EL (cell line): ENCODE results near the gene COL11A2.

Experiments used
- DNase-seq: peaks from one replicate; pipeline ENCODE4 v3.0.0-alpha.2; 2016

Gene COL11A2

DNA sequence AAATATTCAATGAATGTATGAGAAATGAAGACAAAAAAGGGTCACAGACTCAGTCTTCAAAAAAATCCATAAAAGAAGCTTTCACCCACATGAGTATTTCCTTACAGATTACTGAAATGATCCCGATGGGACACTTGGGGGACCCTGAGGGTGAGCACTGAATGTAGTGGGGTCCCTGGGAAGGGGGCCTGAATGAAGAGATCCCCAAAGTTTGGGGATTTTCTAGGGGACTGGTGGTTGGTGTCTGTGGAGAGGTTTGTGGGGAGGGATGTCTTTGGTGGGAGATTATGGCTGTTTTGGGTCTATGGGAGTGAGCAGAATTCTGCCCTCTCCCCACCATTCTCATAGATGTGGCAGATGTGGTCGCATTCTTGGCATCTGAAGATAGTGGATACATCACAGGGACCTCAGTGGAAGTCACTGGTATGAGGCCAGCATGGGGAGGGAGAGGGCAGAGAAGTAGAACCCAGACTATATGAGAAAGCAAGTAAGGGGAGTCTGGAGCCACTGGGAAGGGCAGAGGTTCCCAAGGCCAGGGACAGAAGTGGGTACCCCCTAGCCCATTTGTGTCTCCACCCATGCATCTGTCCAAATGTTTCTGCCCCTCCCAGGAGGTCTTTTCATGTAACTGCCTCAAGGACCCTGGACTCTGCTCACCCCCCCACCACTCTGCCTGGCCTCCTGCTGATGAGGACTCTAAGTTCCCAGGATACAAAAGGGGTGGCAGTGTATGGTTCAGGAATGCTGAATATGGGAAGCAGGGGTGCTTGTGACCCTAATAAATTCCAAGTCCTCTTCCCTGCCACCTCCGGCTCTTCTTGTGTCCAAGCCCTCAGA is 14.0 kb upstream of the COL11A2 start:
- peak; percentile 51 for DNase-seq

DNA sequence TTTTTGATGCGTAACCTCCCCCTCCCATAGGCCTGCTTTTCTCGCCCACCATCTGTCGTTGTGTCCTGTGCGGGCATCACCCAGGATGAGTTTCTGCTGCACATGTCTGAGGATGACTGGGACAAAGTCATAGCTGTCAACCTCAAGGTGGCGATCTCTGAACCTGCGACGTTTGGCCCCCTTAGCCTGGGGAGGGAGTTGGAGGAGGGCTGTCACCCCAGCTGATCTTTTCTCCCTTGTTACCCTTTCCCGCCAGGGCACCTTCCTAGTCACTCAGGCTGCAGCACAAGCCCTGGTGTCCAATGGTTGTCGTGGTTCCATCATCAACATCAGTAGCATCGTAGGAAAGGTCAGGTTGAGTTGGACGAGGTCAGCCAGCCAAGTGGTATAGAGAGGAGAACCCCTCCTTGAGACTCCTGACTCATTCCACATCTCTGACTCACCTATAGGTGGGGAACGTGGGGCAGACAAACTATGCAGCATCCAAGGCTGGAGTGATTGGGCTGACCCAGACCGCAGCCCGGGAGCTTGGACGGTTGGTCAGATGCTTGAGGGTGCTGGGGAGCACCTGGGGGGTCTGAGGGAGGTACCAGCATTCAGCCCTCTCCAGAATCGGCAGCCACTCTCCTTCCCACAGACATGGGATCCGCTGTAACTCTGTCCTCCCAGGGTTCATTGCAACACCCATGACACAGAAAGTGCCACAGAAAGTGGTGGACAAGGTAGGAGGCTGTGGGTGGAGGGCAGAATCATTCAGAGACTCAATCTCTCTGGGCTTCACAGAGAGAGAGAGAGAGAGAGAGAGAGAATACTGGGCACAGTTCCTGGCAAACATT is 13.1 kb upstream of the COL11A2 start:
- DNase-seq, result peak; percentile 76

DNA sequence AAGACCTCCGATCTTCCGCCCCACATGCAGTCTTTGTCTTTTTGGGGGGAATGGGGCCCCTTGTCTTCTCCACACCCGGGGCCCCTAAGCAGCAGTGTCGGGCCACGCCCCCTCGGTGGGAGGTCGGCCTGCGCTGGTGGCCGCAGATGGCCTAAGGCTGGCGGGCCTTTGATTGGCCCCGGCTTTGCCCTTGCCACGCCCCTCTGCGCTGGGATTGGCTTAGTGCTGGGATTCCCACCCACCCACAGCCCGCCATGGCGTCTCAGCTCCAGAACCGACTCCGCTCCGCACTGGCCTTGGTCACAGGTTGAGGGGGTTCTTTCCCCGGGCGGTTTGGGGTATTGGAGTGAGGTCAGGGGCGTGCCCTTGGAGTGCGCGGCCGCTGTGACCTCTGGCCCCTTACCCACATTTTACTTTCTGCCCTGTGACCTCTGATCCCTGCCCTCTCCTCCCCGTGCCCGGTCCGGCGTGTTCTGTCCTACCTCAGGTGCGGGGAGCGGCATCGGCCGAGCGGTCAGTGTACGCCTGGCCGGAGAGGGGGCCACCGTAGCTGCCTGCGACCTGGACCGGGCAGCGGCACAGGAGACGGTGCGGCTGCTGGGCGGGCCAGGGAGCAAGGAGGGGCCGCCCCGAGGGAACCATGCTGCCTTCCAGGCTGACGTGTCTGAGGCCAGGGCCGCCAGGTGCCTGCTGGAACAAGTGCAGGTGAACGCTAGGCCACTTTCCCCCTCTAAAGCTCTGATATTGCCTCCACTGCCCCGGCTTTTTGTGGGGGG is 12.3 kb upstream of the COL11A2 start, which contains the start of gene HSD17B8:
Gene HSD17B8, plus strand, starts transcription at position 241 of the 776 bp plus-strand sequence. Its CDS starts 14 bp downstream, at position 255.
- DNase-seq, result peak; percentile 90

DNA sequence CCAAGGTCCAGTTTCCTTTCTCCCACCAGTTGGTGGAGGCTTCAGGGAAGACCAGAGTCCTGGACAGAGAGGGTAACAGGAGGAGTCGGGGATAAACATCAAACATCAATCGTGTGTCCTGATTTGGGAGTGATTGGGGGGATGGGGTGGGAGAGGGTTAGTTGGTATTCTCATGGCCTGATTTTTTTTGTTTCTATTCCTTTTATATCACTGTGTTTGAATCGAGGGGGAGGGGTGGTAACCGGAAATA is 11.8 kb upstream of the COL11A2 start:
- no peak for DNase-seq

DNA sequence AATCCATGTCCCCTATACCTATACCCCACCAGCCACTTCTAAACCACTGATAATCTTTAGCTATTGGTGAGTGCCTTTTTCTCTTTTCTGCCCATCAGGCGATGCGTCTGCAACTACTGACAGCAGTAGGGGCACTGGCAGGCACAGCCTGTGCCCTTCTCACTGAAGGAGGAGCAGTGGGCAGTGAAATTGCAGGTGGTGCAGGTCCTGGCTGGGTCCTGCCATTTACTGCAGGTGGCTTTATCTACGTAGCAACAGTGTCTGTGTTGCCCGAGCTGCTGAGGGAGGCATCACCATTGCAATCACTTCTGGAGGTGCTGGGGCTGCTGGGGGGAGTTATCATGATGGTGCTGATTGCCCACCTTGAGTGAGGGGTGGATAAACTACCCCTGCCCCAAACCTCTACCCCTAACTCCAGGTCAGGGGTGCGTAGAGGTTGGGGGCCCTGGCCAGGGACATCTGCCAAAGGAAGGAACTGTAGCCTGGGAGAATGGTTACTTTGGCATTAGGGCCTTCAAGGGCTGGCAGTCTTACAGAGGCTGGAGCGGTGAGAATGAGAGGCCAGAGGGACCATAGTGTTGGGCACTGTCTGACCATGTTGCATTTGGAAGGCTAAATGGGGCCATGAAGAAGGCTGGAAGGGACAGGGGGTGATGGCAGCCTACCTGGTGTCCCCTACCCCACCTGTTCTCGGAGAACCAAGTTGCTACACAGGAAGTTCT is 11.3 kb upstream of the COL11A2 start:
- DNase-seq, result no peak

DNA sequence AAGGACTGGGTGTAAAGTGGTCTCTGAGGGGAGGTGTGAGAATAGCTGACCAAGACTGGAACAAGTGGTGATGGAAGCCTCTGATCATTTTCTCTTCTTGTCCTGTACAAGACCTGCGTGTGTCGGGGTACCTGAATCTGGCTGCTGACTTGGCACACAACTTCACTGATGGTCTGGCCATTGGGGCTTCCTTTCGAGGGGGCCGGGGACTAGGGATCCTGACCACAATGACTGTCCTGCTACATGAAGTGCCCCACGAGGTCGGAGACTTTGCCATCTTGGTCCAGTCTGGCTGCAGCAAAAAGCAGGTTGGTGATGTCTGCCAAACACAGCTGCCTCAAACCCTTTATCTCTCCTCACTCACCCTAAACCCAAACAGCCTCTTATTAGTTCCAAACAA is 10.5 kb upstream of the COL11A2 start:
- no peak for DNase-seq

DNA sequence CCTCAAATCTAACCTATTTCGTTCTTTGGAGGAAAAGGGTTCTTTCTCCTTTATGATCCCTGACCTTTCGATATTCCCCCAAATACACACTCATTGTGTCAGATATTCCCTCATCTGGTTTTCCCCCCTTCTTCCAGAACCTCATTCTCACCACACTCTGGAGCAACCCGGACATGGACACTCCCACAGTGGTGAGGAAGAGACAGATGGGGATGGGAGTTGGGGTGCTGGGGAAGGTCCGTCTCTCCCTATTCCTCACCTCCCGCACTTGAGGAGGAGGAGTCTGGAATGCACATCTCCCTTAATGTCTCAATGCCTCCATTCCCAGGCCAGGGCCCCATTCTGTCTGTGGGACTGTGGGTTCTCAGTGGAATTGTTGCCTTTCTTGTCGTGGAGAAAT is 9.7 kb upstream of the COL11A2 start:
- DNase-seq, result no peak

DNA sequence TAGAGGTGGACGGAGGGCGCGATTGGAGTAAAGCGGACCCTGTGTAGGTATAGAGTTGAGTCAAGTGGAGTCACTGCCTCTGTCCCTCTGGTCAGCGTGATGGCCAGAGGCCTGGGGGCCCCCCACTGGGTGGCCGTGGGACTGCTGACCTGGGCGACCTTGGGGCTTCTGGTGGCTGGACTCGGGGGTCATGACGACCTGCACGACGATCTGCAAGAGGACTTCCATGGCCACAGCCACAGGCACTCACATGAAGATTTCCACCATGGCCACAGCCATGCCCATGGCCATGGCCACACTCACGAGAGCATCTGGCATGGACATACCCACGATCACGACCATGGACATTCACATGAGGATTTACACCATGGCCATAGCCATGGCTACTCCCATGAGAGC is 8.9 kb upstream of the COL11A2 start:
- no peak for DNase-seq

DNA sequence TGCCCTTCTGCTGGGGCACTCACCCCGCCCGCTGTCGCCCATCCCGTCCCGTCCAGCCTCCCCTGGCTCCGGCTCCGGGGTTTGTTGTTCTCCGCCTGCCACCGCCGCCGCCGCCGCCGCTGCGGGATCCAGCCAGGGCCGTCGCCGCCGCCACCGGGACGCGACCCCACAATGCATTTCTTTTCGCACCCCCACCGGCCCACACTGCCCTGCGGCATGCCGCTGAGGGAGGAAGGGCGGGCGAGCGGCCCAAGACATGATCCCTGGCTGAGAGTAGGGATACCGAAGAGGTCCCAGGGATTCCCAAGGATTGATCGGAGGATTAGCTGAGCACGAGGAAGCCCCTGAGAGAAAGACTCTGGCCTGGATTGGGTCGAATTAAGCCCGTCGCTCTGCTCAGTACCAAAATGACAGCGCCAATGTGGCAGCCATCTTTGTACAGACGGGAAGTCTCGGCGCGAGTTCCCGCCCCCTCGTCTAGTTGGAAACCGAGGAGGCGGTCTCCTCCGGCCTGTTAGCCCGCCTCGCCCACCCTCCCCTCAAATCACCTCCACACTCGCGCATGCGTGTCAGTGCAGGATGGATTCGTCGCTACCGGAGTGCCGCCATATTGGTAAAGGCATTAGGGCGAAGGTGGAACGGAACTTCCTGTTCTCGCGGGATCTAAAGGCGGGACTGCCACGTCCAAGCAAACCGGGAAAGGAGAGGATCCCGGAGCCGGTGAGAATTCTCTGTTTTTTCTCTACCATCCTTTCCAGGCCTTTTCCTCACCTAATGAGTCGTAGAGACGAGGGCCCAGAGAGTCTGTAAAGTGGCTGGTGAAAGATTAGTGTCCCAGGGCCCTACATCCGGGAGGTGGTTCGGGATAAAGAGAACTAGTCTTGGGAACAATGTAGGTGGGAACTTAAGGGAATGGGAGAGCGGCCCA is 8.2 kb upstream of the COL11A2 start, which contains the start of the genes RXRB and SLC39A7:
Gene RXRB, minus strand, starts transcription at position 447 of the 928 bp plus-strand sequence. Its CDS starts 189 bp downstream, at position 258.
Gene SLC39A7, plus strand, starts transcription at position 649 of the 928 bp plus-strand sequence. CDS start 379 bp downstream, outside the sequence.
- peak; percentile 100 for DNase-seq

DNA sequence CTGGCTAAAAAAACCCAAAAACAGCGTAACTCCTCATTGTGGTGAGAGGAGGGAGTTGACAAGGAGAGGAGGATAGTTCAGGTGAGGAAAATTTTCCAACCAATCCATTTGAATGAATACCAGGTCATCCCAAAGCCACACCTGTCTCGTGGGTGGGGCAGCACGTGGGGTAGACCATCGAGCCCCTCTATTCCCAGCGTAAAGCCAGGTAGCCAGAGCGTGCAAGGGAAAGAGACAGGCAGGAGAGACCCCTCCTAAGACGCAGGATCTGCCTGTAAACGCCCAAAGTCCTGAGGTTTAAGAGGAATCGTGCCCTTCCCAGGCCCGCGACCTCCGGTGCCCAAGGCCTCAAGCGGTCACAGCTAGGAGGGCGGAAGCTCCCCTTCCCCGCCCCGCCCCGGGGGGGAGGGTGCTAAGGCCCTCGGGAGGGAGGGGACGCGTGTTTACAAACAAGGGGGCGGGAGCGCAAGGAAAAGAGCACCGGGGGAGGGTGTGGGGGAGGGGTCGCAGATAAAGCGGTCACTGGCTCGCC is 7.5 kb upstream of the COL11A2 start:
- DNase-seq, result peak; percentile 75

DNA sequence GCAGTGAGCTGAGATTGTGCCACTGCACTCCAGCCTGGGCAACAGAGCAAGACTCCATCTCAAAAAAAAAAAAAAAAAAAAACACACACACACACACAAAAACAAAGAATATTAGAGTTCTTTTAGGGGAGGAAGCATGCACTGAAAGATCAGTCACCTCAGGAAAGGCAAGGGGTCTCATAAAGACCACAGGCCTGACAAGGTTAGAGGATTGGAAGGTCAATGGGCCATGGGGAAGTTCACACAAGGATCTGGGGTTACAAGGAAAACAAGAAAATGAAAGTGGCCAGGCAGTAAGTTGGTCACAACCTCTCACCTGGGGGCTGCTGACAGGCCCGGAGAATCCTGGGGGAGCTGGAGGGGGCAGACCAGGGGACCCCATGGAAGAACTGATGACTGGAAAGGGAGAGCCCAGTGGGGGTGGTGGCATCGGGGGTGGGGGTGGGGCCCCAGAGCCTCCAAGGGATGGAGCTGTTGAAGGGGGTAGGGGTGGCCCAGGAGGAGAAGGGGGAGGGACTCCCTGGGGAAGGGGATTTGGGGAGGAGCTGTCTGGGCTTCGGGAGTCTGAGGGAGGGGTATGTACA is 6.7 kb upstream of the COL11A2 start:
- DNase-seq, result no peak

DNA sequence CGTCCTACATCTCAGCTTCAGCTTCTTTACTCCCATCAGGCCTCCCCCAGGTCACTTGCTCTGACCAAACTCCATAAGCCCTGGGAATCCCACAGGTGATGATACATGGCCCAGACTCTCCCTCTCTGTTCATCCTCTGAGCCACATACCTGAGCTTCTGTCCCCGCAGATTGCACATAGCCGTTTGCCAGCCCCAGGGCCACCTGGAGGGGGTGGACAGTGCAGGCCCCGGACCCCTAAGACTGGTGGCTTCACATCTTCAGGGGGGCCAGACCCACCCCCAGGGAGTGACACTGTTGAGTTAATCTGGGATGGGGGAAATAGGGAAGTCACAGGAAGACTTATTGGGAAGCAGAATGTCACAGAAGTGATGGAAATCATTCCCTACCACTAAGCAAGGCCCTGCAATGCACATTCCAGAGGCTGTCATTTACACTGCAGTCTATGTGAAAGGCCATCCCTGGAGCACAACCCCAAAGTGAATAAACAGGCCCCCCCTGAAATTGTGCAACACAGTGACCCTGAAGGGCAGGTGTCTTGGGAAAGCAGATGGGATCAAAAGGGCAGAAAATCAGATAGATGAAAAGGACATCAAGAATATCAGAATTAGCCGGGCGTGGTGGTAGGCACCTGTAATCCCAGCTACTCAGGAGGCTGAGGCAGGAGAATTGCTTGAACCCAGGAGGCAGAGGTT is 6.0 kb upstream of the COL11A2 start:
- no peak for DNase-seq

DNA sequence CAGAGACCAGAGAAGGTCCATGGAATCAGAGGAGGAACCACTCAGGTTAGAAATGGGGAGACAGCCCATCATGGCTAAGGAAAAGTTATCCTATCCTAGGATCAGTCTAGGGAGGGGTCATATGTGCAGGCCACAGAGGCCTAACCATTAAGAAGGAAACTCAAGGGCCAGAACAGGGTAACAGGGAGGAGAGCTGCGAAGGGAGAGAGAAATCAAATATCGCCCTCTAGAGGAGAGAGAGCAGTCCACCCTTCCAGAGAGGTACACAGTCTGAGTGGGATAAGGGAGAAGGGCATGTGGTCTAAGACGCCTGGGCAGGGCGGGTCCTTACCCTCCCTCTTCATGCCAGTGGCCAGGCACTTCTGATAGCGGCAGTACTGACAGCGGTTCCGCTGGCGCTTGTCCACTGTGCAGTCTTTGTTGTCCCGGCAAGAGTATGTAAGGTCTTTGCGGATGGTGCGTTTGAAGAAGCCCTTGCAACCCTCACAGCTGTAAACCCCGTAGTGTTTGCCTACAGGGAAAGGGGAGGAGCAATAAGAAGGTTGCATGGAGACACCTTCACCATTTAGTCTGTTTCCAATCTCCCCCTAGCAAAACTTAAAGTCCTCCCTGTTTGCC is 5.3 kb upstream of the COL11A2 start:
- DNase-seq, result peak; percentile 67

DNA sequence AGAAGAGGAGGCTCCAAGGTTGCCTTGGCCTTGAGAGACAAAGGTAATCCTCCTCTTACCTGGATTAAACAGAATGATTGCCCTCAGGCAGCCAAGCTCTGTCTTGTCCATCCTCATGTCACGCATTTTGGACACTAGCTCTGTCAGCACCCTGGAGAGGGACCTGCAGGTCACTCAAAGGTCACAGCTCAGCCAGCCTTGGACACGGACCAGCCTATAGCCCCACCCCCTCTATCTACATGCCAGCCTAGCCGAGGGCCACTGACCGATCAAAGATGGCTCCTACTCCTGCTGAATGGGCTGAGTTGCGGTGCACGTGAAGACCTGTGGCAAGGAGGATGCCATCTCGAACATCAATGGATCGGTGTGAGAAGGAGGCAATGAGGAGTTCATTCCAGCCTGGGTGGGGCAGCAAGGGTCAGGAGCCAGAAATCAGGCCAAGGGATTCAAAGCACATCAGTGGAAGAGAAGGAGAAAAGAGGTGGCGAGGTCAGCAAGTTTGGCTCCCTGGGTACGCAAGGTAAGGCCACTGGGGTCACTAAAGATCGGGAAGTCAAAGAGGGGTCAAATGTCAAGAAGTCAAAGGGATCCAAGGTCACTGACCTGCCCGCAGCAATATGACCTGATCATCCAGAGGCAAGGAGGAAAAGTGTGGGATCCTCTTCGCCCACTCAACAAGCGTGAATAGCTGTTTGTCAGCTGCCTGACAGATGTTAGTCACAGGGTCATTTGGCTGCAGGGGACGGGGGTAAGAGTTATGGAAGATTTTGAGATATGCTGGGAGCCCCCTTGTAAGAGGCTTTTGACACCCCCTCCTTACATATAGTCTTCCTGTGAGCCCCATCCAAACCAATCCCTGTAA is 3.3 kb upstream of the COL11A2 start:
- DNase-seq, result no peak

DNA sequence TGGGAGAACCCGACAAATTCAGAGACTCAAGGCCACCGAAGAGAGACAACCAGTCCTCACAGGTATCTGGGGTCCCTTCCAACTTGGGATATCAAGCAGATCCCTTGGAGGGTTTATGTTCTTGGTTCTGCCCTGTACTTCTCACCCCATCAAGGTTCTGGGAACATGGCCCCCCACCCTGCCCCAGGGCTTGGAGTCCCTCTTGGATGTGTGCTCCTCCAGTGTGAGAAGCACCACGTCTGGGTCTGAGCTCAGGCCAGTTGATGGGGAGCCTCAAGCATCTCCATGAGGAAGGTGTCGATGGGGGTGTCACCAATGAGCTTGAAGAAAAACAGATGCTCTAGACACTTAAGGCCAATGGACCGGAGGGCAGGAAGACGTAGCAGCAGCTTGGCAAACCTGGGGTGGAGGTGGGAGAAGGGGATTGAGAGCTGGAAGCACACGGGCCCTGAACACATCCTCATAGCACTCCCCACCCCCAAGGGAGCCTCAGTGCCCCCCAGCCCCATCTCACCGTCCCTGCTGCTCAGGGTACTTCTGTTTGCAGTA is 2.2 kb upstream of the COL11A2 start:
- DNase-seq, result no peak

DNA sequence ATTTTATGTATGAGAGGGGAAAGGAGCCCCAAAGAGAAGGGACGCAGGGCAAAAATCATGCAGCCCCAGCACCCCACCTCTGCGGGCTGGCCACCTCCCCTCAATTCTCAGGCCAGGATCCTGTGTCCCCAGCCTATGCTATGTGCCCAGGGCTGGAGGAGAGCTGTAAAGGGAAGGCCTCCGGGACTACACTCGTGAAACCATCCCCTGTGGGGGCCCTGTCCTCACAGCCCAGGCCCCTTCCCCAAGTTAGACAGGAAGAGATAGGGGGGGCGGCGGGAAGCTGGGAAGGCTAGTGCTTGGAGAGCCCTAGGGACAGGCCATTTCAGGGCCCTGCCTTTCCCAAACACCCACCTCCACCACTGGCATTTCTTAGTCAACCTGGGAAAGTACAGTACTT is 1.4 kb upstream of the COL11A2 start:
- no peak for DNase-seq

DNA sequence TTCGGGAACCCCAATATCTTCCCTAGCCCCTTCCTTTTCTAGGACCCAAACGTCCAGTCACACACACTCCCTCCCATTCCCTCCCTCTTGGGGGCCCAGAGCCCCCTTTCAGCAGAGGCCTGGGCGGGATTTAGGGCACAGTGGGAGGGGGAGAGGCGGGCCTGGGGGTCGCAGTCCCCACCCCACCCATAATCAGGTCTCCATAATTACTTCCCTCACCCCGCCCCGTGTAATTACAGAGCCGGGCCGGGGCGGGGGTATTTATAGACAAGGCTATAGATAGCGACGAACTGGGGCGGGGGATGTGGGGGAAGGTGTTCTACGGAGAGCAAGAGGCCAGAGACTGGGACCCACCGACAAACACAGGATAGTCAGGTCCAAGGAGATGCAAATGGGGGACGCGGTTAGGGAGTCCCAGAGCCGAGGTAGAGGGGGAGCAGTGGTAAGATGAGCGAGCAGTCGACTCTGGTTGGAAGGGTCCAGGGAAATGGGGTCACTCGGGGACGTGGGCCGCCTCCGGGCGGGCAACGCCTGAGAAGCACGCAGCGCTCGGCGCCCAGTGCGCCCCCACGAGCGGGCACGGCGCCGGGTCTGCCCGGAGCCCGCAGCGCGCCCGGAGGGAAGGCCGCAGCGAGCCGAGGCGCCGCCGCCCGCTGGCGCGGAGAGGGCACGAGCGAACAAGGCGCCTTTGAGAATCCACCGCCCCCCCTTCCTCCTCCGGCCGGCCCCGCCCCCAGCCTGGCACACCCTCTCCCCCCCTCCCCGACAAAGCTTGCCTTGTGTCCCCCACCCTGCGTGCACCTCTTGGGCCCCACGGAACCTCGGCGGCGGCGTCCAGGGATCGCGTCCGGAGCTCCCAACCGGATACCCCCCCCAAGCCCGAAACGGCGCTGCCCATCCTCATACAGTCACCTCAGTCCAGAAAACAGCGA is 670 bp upstream of the COL11A2 start:
- no peak for DNase-seq
